SU-DHL-6 (cell line): ENCODE data around the gene ETFB.

ENCODE experiments used
- H2AFZ ChIP-seq: fragments of 200-600 bp; sonication (generic); 2 replicates; pipeline ENCODE4 v1.6.1; 2014; ENCODE audit warnings: low read depth, mild to moderate bottlenecking, moderate library complexity, mixed read lengths, antibody characterized with exemption, low read length; ENCODE audit not compliant: severe bottlenecking
- H3F3A ChIP-seq: fragments of 200-600 bp; shearing (Covaris generic); 2 replicates; pipeline ENCODE4 v1.6.0; 2016; ENCODE audit warnings: antibody characterized with exemption, mild to moderate bottlenecking; ENCODE audit not compliant: insufficient read depth
- H3K27ac ChIP-seq: fragments of 200-600 bp; sonication (generic); 2 replicates; pipeline ENCODE4 v1.5.1; 2016; ENCODE audit warnings: low read depth, mild to moderate bottlenecking, low read length, moderate library complexity, mixed read lengths
- H3K27me3 ChIP-seq: fragments of 200-600 bp; sonication (generic), shearing (Covaris generic); 2 replicates; pipeline ENCODE4 v1.6.0; 2014; ENCODE audit warnings: mild to moderate bottlenecking, low read length
- H3K36me3 ChIP-seq: fragments of 200-600 bp; sonication (generic); 2 replicates; pipeline ENCODE4 v1.6.1; 2014; ENCODE audit warnings: mild to moderate bottlenecking, low read length, mixed read lengths
- H3K4me2 ChIP-seq: fragments of 300-600, 200-600 bp; shearing (Covaris generic), sonication (generic); 2 replicates; pipeline ENCODE4 v1.6.0; 2014; ENCODE audit warnings: low read length, low read depth, mild to moderate bottlenecking; ENCODE audit not compliant: poor library complexity, severe bottlenecking
- H3K4me3 ChIP-seq: fragments of 200-600 bp; sonication (generic); 2 replicates; pipeline ENCODE4 v1.5.1; 2014; ENCODE audit warnings: antibody characterized with exemption, low read length, mild to moderate bottlenecking, mixed read lengths; ENCODE audit not compliant: insufficient read depth, poor library complexity, severe bottlenecking
- H3K79me2 ChIP-seq: fragments of 200-600 bp; sonication (generic); 2 replicates; pipeline ENCODE4 v1.6.1; 2014; ENCODE audit warnings: mild to moderate bottlenecking, low read length, moderate library complexity; ENCODE audit not compliant: insufficient read depth
- H3K9ac ChIP-seq: fragments of 200-600 bp; sonication (generic); 2 replicates; pipeline ENCODE4 v1.7.0; 2014; ENCODE audit warnings: mild to moderate bottlenecking, low read length
- H3K9me2 ChIP-seq: fragments of 200-600 bp; sonication (generic); replicated peaks from 2 replicates; pipeline ENCODE4 v1.6.1; 2014; ENCODE audit warnings: low read length; ENCODE audit not compliant: insufficient read depth
- H3K9me3 ChIP-seq: fragments of 200-600 bp; sonication (generic); 2 replicates; pipeline ENCODE4 v1.6.1; 2014; ENCODE audit warnings: low read length, mixed read lengths; ENCODE audit not compliant: insufficient read depth
- H4K20me1 ChIP-seq: fragments of 200-600 bp; sonication (generic); 2 replicates; pipeline ENCODE4 v1.6.1; 2014; ENCODE audit warnings: low read depth, mild to moderate bottlenecking, antibody characterized with exemption, low read length, moderate library complexity, mixed read lengths
- CTCF ChIP-seq: fragments of 200-600 bp; sonication (generic); IDR thresholded peaks from one replicate; pipeline ENCODE4 v1.5.1; 2017; ENCODE audit warnings: antibody characterized with exemption, mild to moderate bottlenecking, low read length, moderate library complexity; ENCODE audit not compliant: insufficient read depth, poor library complexity, severe bottlenecking
- EZH2phosphoT487 ChIP-seq: fragments of 200-600 bp; sonication (generic), shearing (Covaris generic); conservative IDR thresholded peaks from 2 replicates; pipeline ENCODE4 v1.6.1; 2018; ENCODE audit warnings: mild to moderate bottlenecking, antibody characterized with exemption, low read length, moderate library complexity, mixed read lengths

Gene ETFB

GRCh38 chr19:51311351-51312257 lies 54.6 kb downstream of the ETFB start, which contains the start of gene IGLON5:
Gene IGLON5 (plus strand): TSS chr19:51311644. CDS start chr19:51311848, 204 bp downstream.
- Histone ChIP-seq H3K27ac (no peak within 1 kb of the TSS), H4K20me1 (no peaks in the 10 kb centered on the region), H3K27me3 (no peaks in the 10 kb centered on the region), H3K9me3 (0 out of 2 replicates have a peak, but pooled peaks cover 8% of the 10 kb centered on the region), H3K4me2 (no peak within 1 kb of the TSS), H3K36me3 (no peaks in the 10 kb centered on the region), H3K79me2 (no peaks in the 10 kb centered on the region), H3F3A (no peaks in the 10 kb centered on the region), H2AFZ (no peak within 1 kb of the TSS), H3K9me2 (no peaks in the 10 kb centered on the region), H3K4me3 (no peak within 1 kb of the TSS), H3K9ac (no peak within 1 kb of the TSS)
- no peak for TF ChIP-seq EZH2phosphoT487
- no peak for TF ChIP-seq CTCF

GRCh38 chr19:51305479-51305878 lies 60.7 kb downstream of the ETFB start:
- peaks cover 8% of the 10 kb centered on the region; the same call in 1 of the 2 replicates for H3K9me3 ChIP-seq
- H3K4me3 ChIP-seq: no peak overlapping the region
- H3K9ac ChIP-seq: no peak overlapping the region
- H3K27ac ChIP-seq: no peak overlapping the region
- H3K27me3 ChIP-seq: no peaks in the 10 kb centered on the region; the same call in 1 of the 2 replicates
- no peak overlapping the region for H2AFZ ChIP-seq
- H4K20me1 ChIP-seq: no peaks in the 10 kb centered on the region
- H3K36me3 ChIP-seq: no peaks in the 10 kb centered on the region
- no peaks in the 10 kb centered on the region for H3F3A ChIP-seq
- no peaks in the 10 kb centered on the region for H3K9me2 ChIP-seq
- no peaks in the 10 kb centered on the region for H3K79me2 ChIP-seq
- TF ChIP-seq CTCF (no peak), EZH2phosphoT487 (no peak)
- H3K4me2 ChIP-seq: no peak overlapping the region

GRCh38 chr19:51301266-51301665 lies 64.9 kb downstream of the ETFB start:
- Histone ChIP-seq H2AFZ (no peak overlapping the region), H3K9me3 (no peaks in the 10 kb centered on the region; the same call in 1 of the 2 replicates), H3K4me3 (no peak overlapping the region), H4K20me1 (no peaks in the 10 kb centered on the region), H3K9me2 (no peaks in the 10 kb centered on the region), H3F3A (no peaks in the 10 kb centered on the region), H3K4me2 (no peak overlapping the region), H3K36me3 (no peaks in the 10 kb centered on the region), H3K79me2 (no peaks in the 10 kb centered on the region), H3K9ac (no peak overlapping the region), H3K27me3 (no peaks in the 10 kb centered on the region; the same call in 1 of the 2 replicates), H3K27ac (no peak overlapping the region)
- no peak for TF ChIP-seq CTCF
- no peak for TF ChIP-seq EZH2phosphoT487
